GM18951 (cell line): ENCODE data around the gene CAMTA1.
"Not testable (repeated sequence)": the region's sequence is repeated elsewhere in the genome, so short reads cannot be mapped to it uniquely, and the experiment has no call there.

Experiments used
- POLR2A ChIP-seq: IDR thresholded peaks from 4 replicates; pipeline ENCODE4 v1.6.1; 2011; ENCODE audit warnings: mild to moderate bottlenecking; ENCODE audit not compliant: insufficient read length, insufficient read depth; ENCODE audit errors: extremely low read depth
- in situ Hi-C: fragments of 300-500 bp; cut with MboI; formaldehyde crosslinking; loops from one replicate; pipeline ENCODE4 v1.12.0; 2022; ENCODE audit warnings: low sequenced_read_pairs, mixed read lengths, inconsistent platforms; ENCODE audit not compliant: unreplicated experiment

CAMTA1 gene

GRCh38 chr1:7702365-7702764 is 917.1 kb downstream of the CAMTA1 start:
- TF ChIP-seq POLR2A, result no peak
- in situ Hi-C loops, result no loop called here

DNA sequence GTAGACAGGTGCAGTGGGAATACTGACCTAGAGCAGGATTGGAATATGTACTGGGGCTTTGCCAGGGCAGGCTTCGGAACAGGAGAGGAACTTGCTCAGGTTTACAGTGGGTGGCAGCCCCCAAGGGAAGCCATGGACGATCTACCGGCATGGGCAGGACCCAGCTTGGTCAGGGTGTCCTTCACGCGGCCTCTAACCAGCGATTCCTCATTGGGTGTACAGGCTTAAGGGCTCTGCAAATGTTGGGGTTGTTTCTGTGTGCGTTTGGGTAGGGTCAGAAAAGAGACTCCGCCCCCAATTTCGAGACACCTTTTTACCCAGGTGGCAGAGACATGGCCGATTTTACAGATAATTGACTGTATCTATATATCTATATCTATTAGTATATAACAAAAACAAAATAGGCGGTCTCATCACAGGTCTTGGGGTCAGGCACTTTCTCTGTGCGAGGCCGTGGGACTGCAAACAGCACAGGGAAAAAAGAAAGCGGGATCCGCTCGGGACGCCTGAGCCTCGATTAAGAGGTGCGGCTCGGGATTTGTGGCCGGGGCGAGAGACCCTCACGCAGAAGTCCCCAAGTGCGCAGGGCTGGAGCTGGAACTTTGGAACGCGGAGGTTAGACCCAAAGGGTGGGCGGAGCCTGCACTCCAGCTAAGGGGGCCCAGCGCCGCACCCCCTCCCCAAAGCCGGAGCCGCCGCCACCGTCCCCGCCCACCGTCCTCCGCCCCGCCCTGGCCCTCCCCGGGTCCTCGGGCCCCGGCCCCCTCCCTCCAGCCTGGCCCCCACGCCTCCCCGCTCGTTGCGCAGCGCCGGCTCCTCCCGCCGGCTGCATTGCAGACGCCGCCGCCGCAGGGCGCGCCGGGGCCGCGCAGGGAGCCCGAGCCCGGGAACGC is 918.3 kb downstream of the CAMTA1 start:
- TF ChIP-seq POLR2A, result no peak
- in situ Hi-C loops, result no loop called here

- TF ChIP-seq POLR2A, result no peak
These were observed 919.2 kb downstream of the CAMTA1 start for GRCh38 chr1:7704214-7705047.

DNA sequence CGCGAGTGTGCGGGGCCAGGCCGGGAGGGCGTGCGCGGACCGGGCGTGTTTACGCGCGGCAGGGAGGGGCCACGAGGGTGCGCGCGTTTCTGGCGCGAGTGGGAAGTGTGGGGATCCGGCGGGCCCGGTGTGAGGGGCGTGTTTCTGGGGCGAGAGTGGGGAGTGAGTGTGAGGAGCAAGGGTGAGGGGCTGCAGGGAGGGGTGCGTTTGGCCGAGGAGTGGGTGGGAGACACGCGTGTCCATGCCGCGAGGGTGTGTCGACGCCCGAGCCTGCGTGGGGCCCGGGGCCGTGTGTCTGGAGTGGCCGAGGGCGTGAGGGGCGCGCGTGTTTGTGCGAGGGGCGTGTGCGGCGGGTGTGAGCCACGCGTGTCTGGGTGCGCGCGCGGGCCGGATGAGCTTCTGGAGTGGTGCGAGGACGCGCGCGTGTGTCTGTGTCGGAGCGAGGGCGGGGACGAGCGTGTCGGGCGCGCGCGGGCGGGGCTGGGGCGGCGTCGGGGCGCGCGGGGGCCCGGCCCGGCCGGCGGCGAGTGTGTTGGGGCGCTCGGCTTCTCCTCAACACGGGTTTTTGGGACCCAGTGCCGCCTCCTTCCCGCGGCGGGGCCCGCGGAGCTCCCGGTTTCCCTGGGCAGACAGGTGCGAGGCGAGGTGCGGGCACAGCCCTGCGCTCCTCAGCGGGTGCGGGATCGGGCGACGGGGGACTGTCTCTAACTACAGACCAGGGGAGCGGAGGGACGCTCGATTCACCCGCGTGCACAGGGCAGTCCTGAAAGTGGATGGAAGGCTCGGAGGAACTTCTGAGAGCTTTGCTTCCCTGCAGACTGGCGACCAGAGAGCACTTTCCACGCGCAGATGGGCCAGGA is 920.0 kb downstream of the CAMTA1 start:
- in situ Hi-C loops, result no loop called here
- TF ChIP-seq POLR2A, result no peak

More at GRCh38 chr1:7704214-7705047, 919.2 kb downstream of the CAMTA1 start:
- in situ Hi-C loops, result no loop called here

- in situ Hi-C loops, result no loop called here
- TF ChIP-seq POLR2A, result no peak
These were observed 920.6 kb downstream of the CAMTA1 start for GRCh38 chr1:7705908-7706216.

- no peak for TF ChIP-seq POLR2A
- in situ Hi-C loops, result no loop called here
These were observed 922.3 kb downstream of the CAMTA1 start for GRCh38 chr1:7707527-7707926.

- in situ Hi-C loops, result not testable (repeated sequence)
These were observed 922.8 kb downstream of the CAMTA1 start for GRCh38 chr1:7708065-7708464.

- no peak for TF ChIP-seq POLR2A
- in situ Hi-C loops, result no loop called here
These were observed 925.6 kb downstream of the CAMTA1 start for GRCh38 chr1:7710859-7711258.

GRCh38 chr1:7712731-7713323 is 927.6 kb downstream of the CAMTA1 start:
- no peak for TF ChIP-seq POLR2A
- in situ Hi-C loops, result no loop called here

DNA sequence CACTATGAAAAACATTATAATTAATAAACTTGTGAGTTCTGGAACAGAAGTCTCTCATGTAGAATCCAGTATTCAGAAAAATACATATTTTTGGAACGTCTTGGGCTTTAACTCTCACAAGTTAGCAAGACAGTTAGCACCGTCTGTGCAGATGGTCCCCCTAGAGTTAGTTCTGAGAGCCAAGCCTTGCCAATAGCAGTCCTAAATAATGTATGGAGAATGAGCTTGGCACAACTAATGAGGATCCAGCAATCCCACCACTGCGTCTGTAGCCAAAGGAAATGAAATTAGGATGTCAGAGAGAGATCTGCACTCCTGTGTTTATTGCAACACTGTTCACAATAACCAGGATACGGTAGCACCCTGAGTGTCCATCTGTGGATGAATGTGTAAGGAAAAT is 931.3 kb downstream of the CAMTA1 start:
- TF ChIP-seq POLR2A, result no peak
- in situ Hi-C loops, result no loop called here

- in situ Hi-C loops, result no loop called here
- TF ChIP-seq POLR2A, result no peak
These were observed 932.6 kb downstream of the CAMTA1 start for GRCh38 chr1:7717748-7718368.

DNA sequence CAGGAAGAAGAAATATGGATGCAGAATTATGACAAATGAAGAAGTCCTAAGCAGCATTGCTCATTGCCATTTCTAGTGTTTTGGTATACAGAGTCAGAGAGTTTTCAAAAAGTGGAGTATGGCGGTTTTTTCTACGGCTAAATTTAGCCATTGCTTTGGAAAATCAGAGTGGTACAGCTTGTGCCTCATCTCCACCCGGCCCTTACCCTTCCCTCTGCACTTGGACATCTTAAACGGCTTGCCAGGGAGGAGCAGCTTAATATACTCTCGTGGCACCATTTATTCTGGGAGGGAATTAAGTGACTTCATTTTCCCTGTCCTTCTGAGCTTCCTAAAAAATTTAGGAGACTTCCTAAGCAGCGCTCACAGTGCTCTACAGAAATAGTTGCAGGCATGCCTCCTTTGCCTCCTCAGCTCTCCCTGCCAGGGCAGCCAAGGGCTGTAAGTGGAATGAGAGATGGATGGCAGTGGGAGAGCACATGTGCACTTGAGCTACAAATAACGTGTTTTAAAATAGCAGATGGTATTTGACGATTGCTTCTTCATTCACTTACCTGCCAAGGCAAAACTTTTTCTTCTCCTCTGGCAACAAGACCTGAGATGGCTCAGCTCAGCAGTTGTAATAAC is 934.3 kb downstream of the CAMTA1 start:
- no peak for TF ChIP-seq POLR2A
- in situ Hi-C loops, result no loop called here

- TF ChIP-seq POLR2A, result no peak
- in situ Hi-C loops, result no loop called here
These were observed 936.9 kb downstream of the CAMTA1 start for GRCh38 chr1:7721940-7722669.
